Measurements from ENCODE around the gene NPHP4. TPM values are rescaled to one million over a fixed set of nuclear protein-coding genes. Genes with fewer than 3 reads are reported as not detected.
A peak's percentile ranks its signal among the peaks of the same experiment; 100 is the strongest.

NPHP4 gene
- total RNA-seq, 2 experiments from 2014 or later: 18.1 to 19.1 TPM

GRCh38 chr1:5943343-5944124 is 48.7 kb downstream of the NPHP4 start:
- ChIA-PET CTCF (no interaction called here), POLR2A (interaction anchor here (0.9 kb wide), 1 partner anchor 13 kb away, joined by 3 read pairs; no protein-coding TSS in a partner anchor)
- Mint-ChIP-seq H3K4me1 (no peaks in the 10 kb centered on the region), H3K9me3 (no peaks in the 10 kb centered on the region), H3K27ac (no peak overlapping the region), H3K4me3 (no peak overlapping the region), H3K27me3 (no peaks in the 10 kb centered on the region), H3K36me3 (ENCODE audit: low read depth) (peaks cover 19% of the 10 kb centered on the region)
- peak; percentile 3 for DNase-seq

- CTCF ChIA-PET: no interaction called here
- H3K36me3 Mint-ChIP-seq (ENCODE audit: low read depth): peaks cover 13% of the 10 kb centered on the region
- DNase-seq: peak; percentile 13
- H3K9me3 Mint-ChIP-seq: no peaks in the 10 kb centered on the region
- POLR2A ChIA-PET: no interaction called here
- no peak overlapping the region for H3K4me3 Mint-ChIP-seq
- peaks cover 8% of the 10 kb centered on the region for H3K4me1 Mint-ChIP-seq
- H3K27me3 Mint-ChIP-seq: no peaks in the 10 kb centered on the region
- H3K27ac Mint-ChIP-seq: no peak overlapping the region
These were observed 50.6 kb downstream of the NPHP4 start for GRCh38 chr1:5941671-5942070.

DNA sequence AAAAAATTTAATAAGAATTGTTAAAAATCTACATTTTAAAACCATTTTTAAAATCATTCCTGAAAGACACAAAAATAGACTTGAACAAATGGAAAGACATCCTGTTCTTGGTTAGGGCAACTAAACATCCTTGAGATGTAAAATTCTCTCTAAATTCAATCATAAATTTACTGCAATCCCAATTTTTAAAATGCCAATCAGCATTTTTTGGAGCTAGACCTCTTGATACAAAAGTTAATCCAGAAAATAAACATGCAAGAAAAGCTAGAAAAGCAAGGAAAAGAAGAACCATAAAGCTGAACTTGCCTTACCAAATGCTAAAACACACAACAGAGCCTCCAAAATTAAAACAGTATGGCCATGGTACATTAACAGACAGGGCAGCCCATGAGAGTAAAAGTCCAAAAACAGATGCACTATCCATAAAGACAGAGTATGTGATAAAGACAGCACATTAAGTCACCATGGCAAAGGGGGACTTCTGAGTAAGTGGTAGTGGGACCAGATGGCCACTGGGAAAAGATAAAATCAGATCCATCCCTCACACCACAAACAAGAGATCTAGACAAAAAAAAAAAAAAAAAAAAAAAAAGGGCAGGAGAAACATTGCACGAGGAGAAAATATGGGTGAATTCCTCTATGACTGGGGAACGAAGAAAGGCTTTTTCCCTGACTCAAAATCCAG is 51.4 kb downstream of the NPHP4 start:
- no peak overlapping the region for H3K4me3 Mint-ChIP-seq
- no peak overlapping the region for H3K27ac Mint-ChIP-seq
- H3K9me3 Mint-ChIP-seq: no peaks in the 10 kb centered on the region
- peaks cover 9% of the 10 kb centered on the region for H3K36me3 Mint-ChIP-seq (ENCODE audit: low read depth)
- DNase-seq: no peak
- ChIA-PET CTCF (interaction anchor here (0.9 kb wide), 1 partner anchor 35 kb away, joined by 3 read pairs; no protein-coding TSS in a partner anchor), POLR2A (no interaction called here)
- no peaks in the 10 kb centered on the region for H3K27me3 Mint-ChIP-seq
- peaks cover 8% of the 10 kb centered on the region for H3K4me1 Mint-ChIP-seq

- Mint-ChIP-seq H3K9me3 (no peaks in the 10 kb centered on the region), H3K4me3 (no peak overlapping the region), H3K27me3 (no peaks in the 10 kb centered on the region), H3K36me3 (ENCODE audit: low read depth) (peaks cover 6% of the 10 kb centered on the region), H3K27ac (no peak overlapping the region), H3K4me1 (peaks cover 8% of the 10 kb centered on the region)
- DNase-seq: peak; percentile 12
- ChIA-PET CTCF (no interaction called here), POLR2A (no interaction called here)
These were observed 52.7 kb downstream of the NPHP4 start for GRCh38 chr1:5939271-5940170.

- Mint-ChIP-seq H3K36me3 (ENCODE audit: low read depth) (peaks cover 11% of the 10 kb centered on the region), H3K4me1 (peaks cover 8% of the 10 kb centered on the region), H3K4me3 (no peak overlapping the region), H3K9me3 (no peaks in the 10 kb centered on the region), H3K27ac (no peak overlapping the region), H3K27me3 (no peaks in the 10 kb centered on the region)
- DNase-seq: no peak
- ChIA-PET POLR2A (interaction anchor here (1.3 to 1.4 kb wide), 2 partner anchors 22 to 56 kb away, joined by 3 to 4 read pairs; no protein-coding TSS in a partner anchor), CTCF (interaction anchor here (1.1 kb wide), 1 partner anchor 39 kb away, joined by 4 read pairs; no protein-coding TSS in a partner anchor)
These were observed 54.1 kb downstream of the NPHP4 start for GRCh38 chr1:5938101-5938646.

- H3K27ac Mint-ChIP-seq: no peak overlapping the region
- H3K4me3 Mint-ChIP-seq: no peak overlapping the region
- ChIA-PET CTCF (interaction anchor here (1.1 kb wide), 1 partner anchor 39 kb away, joined by 4 read pairs; no protein-coding TSS in a partner anchor), POLR2A (interaction anchor here (1.3 to 1.4 kb wide), 2 partner anchors 23 to 57 kb away, joined by 3 to 4 read pairs; no protein-coding TSS in a partner anchor)
- H3K9me3 Mint-ChIP-seq: no peaks in the 10 kb centered on the region
- H3K36me3 Mint-ChIP-seq (ENCODE audit: low read depth): peaks cover 18% of the 10 kb centered on the region
- DNase-seq: no peak
- H3K4me1 Mint-ChIP-seq: peaks cover 8% of the 10 kb centered on the region
- H3K27me3 Mint-ChIP-seq: no peaks in the 10 kb centered on the region
These were observed 54.8 kb downstream of the NPHP4 start for GRCh38 chr1:5937373-5937857.

DNA sequence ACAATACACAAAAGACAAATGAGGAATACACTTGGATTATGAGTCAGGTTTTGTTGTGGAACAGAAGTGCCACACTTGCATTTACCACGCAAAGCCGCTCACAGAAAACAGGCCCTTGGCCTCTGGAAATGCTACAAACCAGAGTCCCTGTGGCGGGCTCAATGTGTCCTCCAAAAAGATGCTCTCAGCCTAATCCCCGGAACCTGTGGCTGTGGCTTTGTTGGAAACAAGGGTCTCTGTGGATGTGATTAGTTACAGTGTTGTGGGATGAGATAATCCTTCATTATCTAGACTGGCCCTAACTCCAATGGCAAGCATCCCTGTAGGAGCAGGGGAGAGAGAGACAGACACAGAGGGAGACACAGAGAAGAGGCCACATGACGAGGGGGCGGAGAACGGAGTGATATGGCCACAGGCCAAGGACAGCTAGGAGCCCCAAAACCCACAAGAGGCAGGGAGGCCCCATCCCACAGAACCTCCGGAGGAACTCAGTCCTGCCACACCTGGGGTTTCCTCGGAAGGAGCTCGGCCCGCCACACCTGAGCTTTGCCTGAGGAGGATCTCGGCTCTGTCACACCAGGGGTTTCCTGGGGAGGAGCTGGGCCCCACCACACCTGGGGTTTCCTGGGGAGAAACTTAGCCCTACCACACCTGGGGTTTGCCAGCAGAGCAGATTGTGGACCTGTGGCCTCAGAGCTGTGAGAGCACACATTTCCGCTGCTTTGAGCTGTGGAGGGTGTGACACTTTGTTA is 55.4 kb downstream of the NPHP4 start:
- no peak overlapping the region for H3K27ac Mint-ChIP-seq
- no peak overlapping the region for H3K4me3 Mint-ChIP-seq
- peaks cover 8% of the 10 kb centered on the region for H3K4me1 Mint-ChIP-seq
- no peaks in the 10 kb centered on the region for H3K9me3 Mint-ChIP-seq
- no peaks in the 10 kb centered on the region for H3K27me3 Mint-ChIP-seq
- ChIA-PET POLR2A (interaction anchor here (1.3 to 1.4 kb wide), 2 partner anchors 24 to 57 kb away, joined by 3 to 4 read pairs; no protein-coding TSS in a partner anchor), CTCF (interaction anchor here (1.1 kb wide), 1 partner anchor 40 kb away, joined by 4 read pairs; no protein-coding TSS in a partner anchor)
- DNase-seq: peak; percentile 13
- peaks cover 22% of the 10 kb centered on the region for H3K36me3 Mint-ChIP-seq (ENCODE audit: low read depth)

- Mint-ChIP-seq H3K36me3 (ENCODE audit: low read depth) (peaks cover 20% of the 10 kb centered on the region), H3K4me1 (peaks cover 8% of the 10 kb centered on the region), H3K9me3 (no peaks in the 10 kb centered on the region), H3K27me3 (no peaks in the 10 kb centered on the region), H3K27ac (no peak overlapping the region), H3K4me3 (no peak overlapping the region)
- DNase-seq: peak; percentile 5
- CTCF ChIA-PET: no interaction called here
- POLR2A ChIA-PET: no interaction called here
These were observed 56.1 kb downstream of the NPHP4 start for GRCh38 chr1:5936126-5936525.

DNA sequence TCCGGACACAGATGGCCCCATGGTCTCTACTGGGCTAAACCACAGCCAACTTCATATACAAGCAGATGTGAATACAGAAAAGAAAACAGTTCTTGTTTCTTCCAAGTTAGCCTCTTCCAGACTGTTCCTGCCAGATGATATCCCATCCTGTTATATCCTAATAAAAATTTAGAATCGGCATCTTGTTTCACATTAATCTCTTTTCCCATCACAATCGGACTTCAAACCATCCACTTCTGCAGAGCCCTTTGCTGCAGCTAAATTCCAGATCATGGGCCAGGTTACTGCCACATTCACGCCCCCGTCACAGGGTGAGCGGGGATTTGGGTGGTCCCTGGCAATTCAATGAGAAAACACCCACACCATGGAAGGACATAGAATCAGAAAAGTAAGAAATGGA is 57.2 kb downstream of the NPHP4 start:
- Mint-ChIP-seq H3K4me1 (peaks cover 8% of the 10 kb centered on the region), H3K27ac (no peak overlapping the region), H3K36me3 (ENCODE audit: low read depth) (peaks cover 23% of the 10 kb centered on the region), H3K9me3 (no peaks in the 10 kb centered on the region), H3K4me3 (no peak overlapping the region), H3K27me3 (no peaks in the 10 kb centered on the region)
- peak; percentile 10 for DNase-seq
- ChIA-PET CTCF (no interaction called here), POLR2A (no interaction called here)

DNA sequence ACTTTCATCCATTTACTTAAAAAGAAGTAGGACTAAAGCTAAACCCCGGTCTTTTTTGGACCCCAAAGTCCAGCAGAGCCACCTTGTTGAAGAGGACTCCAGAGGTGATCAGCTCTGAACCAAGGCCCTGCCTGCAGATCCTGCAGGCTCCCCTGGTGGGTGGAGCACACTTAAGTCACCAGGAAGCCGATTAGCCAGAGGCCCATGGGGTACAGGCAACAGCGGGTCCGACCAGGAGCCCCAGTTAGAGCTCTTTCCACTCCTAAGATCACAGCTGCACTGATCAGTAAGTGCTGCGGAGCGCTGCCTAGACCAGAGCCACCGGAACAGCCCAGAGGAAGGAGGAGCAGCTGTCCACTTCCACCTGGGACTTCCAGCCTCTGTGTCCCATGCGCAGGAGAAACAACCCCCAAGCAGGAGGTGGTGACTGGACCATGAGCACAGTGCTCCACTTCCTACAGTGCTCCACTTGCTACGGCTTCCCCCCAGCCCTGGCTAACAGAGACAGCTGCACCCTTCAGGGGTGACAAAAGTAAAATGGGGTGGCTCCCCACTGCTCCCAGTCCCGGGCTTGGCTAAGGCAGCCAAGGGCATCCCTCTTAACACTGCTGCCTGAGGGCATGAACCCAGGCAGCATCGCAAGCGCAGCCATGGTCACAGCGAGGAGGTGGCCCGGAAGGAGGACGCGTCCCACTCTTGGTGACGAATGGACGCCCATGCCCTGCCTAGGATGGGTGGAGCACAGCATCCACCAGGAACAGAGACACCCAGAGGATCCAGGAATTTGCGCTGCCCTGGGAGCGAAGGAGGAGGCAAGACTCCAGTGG is 58.0 kb downstream of the NPHP4 start:
- Mint-ChIP-seq H3K4me3 (no peak overlapping the region), H3K27me3 (no peaks in the 10 kb centered on the region), H3K9me3 (no peaks in the 10 kb centered on the region), H3K27ac (no peak overlapping the region), H3K4me1 (peaks cover 11% of the 10 kb centered on the region), H3K36me3 (ENCODE audit: low read depth) (peaks cover 23% of the 10 kb centered on the region)
- peak; percentile 5 for DNase-seq
- POLR2A ChIA-PET: no interaction called here
- CTCF ChIA-PET: no interaction called here

DNA sequence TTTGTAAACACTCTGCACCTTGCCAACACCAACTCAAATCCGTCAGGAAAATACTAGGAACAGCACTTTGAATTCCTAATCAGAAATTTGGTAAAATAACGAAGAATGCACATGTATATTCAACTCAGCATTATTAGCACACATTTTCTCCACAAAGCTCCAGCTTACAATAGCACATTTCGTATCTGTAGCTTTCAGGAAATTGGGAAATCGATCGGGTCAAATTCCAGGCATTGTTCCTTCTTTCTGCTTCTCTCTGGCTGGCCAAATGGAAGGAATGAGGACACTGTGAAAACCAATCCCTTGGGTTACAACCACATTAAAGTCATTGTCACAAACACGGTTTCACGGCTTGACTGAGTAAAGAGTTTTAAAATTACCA is 58.6 kb downstream of the NPHP4 start:
- no peak overlapping the region for H3K27ac Mint-ChIP-seq
- CTCF ChIA-PET: no interaction called here
- H3K9me3 Mint-ChIP-seq: no peaks in the 10 kb centered on the region
- peaks cover 23% of the 10 kb centered on the region for H3K36me3 Mint-ChIP-seq (ENCODE audit: low read depth)
- H3K4me1 Mint-ChIP-seq: peaks cover 17% of the 10 kb centered on the region
- DNase-seq: no peak
- H3K27me3 Mint-ChIP-seq: no peaks in the 10 kb centered on the region
- H3K4me3 Mint-ChIP-seq: no peak overlapping the region
- POLR2A ChIA-PET: no interaction called here

Data from activated CD4-positive, alpha-beta memory T cell treated with anti-CD3 and anti-CD28 coated beads, Interleukin-2, amount 10 ng/mL, durations not matched to agents 7 days and 5 days (primary cell).